ENCODE measurements around the gene FGF19.

The FGF19 gene

DNA sequence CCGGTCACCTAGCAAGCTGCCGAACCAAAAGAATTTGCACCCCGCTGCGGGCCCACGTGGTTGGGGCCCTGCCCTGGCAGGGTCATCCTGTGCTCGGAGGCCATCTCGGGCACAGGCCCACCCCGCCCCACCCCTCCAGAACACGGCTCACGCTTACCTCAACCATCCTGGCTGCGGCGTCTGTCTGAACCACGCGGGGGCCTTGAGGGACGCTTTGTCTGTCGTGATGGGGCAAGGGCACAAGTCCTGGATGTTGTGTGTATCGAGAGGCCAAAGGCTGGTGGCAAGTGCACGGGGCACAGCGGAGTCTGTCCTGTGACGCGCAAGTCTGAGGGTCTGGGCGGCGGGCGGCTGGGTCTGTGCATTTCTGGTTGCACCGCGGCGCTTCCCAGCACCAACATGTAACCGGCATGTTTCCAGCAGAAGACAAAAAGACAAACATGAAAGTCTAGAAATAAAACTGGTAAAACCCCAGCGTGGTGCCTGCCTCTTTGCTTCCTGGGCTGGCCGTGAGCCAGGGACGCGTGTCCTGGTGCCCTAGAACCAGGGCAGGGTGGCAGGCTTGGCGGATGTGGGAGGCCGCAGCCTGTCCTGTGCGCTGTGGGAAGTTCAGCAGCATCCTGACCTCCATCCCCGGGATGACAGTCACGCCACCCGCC, 49.7 kb downstream of the FGF19 start:
- no peak for DNase-seq

DNA sequence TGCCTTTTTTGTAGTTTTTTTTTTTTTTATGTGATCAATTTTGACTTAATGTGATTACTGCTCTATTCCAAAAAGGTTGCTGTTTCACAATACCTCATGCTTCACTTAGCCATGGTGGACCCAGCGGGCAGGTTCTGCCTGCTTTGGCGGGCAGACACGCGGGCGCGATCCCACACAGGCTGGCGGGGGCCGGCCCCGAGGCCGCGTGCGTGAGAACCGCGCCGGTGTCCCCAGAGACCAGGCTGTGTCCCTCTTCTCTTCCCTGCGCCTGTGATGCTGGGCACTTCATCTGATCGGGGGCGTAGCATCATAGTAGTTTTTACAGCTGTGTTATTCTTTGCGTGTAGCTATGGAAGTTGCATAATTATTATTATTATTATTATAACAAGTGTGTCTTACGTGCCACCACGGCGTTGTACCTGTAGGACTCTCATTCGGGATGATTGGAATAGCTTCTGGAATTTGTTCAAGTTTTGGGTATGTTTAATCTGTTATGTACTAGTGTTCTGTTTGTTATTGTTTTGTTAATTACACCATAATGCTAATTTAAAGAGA, 50.3 kb downstream of the FGF19 start:
- DNase-seq, result no peak

DNA sequence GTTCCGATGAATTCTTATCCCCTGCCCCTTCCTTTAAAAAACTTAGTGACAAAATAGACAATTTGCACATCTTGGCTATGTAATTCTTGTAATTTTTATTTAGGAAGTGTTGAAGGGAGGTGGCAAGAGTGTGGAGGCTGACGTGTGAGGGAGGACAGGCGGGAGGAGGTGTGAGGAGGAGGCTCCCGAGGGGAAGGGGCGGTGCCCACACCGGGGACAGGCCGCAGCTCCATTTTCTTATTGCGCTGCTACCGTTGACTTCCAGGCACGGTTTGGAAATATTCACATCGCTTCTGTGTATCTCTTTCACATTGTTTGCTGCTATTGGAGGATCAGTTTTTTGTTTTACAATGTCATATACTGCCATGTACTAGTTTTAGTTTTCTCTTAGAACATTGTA, 50.8 kb downstream of the FGF19 start:
- no peak for DNase-seq

DNA sequence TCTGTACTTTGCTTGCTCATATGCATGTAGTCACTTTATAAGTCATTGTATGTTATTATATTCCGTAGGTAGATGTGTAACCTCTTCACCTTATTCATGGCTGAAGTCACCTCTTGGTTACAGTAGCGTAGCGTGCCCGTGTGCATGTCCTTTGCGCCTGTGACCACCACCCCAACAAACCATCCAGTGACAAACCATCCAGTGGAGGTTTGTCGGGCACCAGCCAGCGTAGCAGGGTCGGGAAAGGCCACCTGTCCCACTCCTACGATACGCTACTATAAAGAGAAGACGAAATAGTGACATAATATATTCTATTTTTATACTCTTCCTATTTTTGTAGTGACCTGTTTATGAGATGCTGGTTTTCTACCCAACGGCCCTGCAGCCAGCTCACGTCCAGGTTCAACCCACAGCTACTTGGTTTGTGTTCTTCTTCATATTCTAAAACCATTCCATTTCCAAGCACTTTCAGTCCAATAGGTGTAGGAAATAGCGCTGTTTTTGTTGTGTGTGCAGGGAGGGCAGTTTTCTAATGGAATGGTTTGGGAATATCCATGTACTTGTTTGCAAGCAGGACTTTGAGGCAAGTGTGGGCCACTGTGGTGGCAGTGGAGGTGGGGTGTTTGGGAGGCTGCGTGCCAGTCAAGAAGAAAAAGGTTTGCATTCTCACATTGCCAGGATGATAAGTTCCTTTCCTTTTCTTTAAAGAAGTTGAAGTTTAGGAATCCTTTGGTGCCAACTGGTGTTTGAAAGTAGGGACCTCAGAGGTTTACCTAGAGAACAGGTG, 51.8 kb downstream of the FGF19 start:
- no peak for DNase-seq

DNA sequence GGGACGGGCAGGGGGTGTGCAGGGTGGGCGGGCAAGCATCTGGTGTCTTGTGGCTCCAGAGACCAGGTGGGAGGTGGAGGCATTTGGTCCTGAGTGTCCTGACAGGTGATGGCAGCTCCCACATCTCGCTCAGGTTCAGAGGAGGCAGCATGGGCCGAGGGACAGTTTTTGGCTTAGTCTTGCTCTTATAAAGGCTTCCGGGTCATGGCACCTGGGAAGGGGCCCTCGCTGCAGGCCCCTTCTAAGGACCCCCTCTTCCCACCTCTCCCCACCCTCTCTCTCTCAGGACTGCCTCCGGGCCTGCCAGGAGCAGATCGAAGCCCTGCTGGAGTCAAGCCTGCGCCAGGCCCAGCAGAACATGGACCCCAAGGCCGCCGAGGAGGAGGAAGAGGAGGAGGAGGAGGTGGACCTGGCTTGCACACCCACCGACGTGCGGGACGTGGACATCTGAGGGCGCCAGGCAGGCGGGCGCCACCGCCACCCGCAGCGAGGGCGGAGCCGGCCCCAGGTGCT, 52.9 kb downstream of the FGF19 start:
- no peak for DNase-seq

- no peak for DNase-seq
These were observed 53.6 kb downstream of the FGF19 start for GRCh38 chr11:69650081-69650831.

DNA sequence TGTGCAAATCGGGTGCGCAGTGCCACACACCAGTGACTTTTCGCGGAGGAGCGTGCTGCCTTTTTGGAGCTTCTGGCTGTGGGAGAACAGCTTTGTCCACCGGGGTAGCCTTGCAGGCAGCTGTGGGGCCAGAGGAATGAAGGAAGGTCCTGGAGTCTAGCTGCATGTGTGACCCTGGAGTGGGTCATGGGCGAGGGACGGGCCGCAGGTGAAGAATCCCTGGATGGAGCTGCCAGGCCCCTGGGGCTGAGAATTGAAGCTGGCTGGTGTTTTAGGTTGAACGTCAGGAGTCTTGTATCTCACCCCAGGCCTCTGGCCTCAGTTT, 54.3 kb downstream of the FGF19 start:
- DNase-seq, result no peak

DNA sequence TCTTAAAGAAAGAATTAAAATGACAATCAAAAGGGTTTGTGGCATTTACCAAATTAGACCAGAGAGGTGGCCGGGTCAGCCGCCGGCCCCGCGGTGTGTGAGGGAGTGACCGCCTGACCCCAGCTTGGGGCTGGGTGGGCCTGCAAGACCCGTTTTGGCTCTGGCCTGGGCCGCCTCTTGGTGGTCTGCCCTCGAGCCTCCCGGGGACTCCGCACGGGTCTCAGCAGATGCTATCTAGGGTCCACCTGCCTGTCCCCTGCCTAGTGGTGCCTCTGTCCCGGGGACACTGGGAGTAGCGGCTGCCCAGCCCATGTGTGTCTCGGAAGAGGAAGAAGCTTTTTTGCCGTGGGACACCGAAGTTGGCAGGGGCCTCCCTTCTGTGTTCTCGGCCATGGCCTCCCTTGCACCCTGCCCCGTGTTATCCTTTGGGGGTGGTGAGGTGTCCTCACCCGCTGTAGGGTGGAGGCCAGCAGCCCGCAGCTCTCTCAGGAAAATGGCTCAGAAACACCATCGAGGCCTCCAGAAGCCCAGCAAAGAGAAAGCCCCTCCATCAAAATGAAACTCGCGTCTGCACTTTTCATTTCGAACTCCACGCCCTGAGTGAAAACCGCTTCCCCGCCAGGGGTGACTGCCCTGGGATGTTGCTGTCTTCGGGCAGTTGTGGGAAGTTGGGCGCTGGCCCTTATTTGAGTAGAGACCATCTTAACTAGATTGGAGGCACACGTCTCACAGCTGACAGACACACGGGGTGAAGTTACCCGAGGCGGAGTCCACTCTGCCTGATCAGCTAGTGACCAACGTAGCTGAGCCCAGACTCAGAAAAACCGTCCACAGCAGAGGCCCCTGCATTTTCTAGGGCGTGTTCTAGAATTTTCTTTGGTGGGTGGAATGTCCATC, 54.9 kb downstream of the FGF19 start:
- DNase-seq, result no peak
